Loucy (cell line): ENCODE data around the gene HBQ1.
"Not testable (repeated sequence)": the region's sequence is repeated elsewhere in the genome, so short reads cannot be mapped to it uniquely, and the experiment has no call there.

ENCODE experiments used
- EZH2phosphoT487 ChIP-seq: fragments of 200-600 bp; IDR thresholded peaks from 2 replicates; pipeline ENCODE4 v1.6.1; 2018; ENCODE audit warnings: antibody characterized with exemption, mild to moderate bottlenecking, moderate library complexity, borderline replicate concordance
- TF ChIP-seq, protein P1 (sequence below): fragments of 200-600 bp; sonication (generic); conservative IDR thresholded peaks from 2 replicates; pipeline ENCODE4 v1.5.1; 2014; ENCODE audit warnings: mild to moderate bottlenecking, antibody characterized with exemption, low read length

GRCh38 chr16:172374-172941 lies 7.8 kb upstream of the HBQ1 start, which contains the start of gene HBA2:
- TF ChIP-seq, protein P1, sequence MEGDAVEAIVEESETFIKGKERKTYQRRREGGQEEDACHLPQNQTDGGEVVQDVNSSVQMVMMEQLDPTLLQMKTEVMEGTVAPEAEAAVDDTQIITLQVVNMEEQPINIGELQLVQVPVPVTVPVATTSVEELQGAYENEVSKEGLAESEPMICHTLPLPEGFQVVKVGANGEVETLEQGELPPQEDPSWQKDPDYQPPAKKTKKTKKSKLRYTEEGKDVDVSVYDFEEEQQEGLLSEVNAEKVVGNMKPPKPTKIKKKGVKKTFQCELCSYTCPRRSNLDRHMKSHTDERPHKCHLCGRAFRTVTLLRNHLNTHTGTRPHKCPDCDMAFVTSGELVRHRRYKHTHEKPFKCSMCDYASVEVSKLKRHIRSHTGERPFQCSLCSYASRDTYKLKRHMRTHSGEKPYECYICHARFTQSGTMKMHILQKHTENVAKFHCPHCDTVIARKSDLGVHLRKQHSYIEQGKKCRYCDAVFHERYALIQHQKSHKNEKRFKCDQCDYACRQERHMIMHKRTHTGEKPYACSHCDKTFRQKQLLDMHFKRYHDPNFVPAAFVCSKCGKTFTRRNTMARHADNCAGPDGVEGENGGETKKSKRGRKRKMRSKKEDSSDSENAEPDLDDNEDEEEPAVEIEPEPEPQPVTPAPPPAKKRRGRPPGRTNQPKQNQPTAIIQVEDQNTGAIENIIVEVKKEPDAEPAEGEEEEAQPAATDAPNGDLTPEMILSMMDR, result not testable (repeated sequence)
- TF ChIP-seq EZH2phosphoT487, result not testable (repeated sequence)
